Hematopoietic multipotent progenitor cell treated with erythropoietin and hydrocortisone succinate and interleukin-3 and kit ligand, for 17 days (in vitro differentiated cells): ENCODE data around the gene FAF2.
"Not testable (repeated sequence)": the region's sequence is repeated elsewhere in the genome, so short reads cannot be mapped to it uniquely, and the experiment has no call there.

Source experiments
- DNase-seq: peaks from one replicate; pipeline ENCODE4 v3.0.0-alpha.2; 2015; ENCODE audit warnings: low spot score

FAF2 gene

GRCh38 chr5:176545388-176545736, 97.2 kb downstream of the FAF2 start:
- DNase-seq, result no peak

DNA sequence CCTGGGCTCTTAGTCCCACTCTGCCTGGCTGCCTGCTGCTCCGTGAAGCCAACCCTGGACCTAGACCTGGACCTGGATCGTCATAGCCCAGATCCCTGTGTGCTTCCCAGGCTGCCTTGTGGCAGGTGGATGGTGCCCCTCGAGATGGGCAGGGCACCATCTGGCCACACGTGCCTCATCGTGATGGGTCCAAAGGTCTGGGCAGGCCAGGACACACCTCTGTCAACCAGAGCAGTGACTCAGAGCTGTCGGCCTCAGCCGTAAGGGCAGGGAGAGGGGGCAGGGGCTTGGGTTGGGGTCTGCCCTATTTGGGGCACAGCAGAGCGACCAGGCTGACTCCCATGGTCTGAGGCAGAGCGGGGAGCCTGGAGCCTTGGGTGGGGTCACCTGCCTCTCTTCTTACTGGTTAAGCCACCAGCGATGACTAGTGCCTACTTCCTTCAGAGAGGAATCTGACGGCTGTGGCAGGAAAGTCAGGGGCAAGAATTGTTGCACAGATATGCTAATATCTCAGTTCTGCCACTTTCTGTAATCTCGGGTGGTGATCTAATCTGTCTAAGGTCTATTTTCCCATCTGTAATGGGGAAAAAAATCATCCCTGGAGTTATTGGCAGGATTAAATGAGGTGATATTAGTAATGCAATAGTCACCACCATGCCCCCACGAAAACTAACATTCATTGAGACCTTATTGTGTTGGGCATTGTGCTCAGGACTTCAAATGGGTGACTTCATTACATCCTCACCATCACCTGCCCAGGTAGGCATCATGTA, 97.7 kb downstream of the FAF2 start:
- no peak for DNase-seq

GRCh38 chr5:176547802-176548201, 99.6 kb downstream of the FAF2 start:
- DNase-seq, result no peak

DNA sequence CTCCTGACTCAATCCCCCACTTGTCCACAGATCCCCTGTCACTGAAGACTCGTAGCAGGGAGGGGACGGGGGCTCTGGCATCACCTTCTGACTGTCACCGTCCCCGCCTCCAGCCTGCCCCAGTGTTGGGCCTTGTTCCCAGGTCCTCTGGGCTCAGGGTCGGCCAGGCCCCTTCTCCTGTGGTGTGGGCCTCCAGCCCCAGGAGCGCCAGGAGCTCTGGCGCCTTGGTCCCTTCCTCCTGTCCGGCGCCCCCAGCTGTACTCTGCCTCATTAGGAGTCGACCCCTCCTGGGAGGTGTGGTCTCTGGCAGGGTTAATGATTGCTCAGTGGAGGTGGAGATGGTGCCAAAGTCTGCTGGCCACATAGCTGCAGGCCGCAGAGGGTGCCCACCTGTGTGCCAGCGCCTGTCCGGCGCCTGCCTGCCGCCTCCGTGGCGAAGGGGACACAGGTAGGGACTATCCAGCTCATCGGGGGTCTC, 100.8 kb downstream of the FAF2 start, which contains the start of gene CDHR2:
Gene CDHR2, plus strand, starts transcription at position 376 of the 478 bp plus-strand sequence. CDS start 16,011 bp downstream, outside the sequence.
- DNase-seq, result no peak

- no peak for DNase-seq
Measured at GRCh38 chr5:176549871-176550270, 101.7 kb downstream of the FAF2 start.

- no peak for DNase-seq
Measured at GRCh38 chr5:176550275-176550831, 102.2 kb downstream of the FAF2 start.

GRCh38 chr5:176550937-176551336, 102.8 kb downstream of the FAF2 start:
- DNase-seq, result not testable (repeated sequence)

DNA sequence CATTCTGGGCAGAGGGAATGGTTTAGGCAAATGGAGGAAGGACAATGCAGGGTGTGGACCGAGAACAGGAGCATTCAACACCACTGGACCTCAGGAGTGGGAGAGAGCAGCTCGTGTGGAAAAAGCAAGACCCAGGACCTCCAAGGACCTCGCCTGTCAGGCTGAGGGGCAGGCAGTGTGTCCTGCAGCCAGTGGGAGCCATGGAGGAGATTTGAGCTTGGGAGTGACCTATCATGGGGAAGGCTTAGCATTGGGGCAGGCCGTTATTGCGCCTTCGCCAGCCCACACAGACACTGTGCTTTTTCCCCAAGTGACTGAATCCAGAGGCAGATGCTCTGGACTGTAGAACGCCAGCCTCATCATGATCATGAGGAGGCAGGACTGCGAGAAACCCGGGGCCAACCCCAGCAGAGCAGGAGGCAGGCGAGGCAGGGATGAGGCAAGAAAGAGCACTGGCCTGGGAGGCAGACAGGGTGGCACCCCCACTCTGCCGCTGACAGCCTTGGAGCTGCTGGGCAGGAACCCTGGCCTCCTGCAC, 104.2 kb downstream of the FAF2 start:
- no peak for DNase-seq

DNA sequence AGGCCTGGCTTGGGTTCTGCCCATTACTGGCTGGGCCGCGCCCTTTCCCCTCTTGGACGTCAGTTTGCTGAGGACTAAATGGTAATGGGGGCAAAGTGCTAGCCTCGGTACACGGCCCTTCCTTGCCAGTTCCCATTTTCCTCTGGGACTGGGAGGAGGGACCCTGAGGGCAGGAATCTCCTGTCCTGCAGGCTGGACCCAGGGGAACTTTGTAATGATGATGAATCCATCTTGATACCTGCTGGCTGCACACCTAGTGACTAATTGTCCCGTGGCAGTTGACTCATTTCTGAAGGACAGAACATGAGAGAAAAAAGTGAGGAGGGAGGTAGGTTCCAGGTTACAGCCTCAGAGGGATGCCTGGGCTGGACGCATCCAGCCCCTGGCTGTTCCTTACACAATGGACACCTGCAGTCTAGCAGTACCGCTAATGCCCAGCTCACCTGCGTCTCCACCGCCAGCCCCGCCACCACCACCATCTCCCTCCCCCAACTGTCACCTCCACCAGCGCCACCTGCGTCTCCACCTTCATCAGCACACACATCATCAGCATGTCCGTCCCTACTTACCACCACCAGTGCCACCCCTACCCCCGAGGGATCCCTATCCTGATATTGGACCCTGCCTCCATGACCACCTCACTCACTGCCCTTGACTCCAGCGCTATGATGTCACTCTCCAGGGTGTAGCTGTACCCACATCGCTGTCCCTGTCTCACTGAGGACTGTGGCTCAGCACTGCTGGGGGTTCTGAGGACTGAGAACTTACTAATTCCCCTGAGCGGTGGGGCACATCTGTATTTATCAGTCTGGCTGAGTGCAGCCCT, 105.3 kb downstream of the FAF2 start:
- no peak for DNase-seq

DNA sequence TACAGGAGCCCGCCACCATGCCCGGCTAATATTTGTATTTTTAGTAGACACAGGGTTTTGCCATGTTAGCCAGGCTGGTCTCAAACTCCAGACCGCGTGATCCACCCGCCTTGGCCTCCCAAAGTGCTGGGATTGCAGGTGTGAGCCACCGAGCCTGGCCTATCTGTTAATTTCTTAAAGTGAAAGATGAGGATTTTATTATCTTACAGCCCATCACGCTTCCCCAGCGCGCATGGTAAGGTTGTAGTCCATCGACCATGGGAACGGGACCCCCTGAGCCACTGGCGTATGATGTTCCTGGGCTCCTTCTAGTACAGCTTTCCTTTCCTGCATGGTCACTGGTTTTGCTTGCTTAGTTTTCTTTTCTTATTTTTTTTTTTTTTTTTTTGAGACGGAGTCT, 109.7 kb downstream of the FAF2 start:
- no peak for DNase-seq
